HEK293 (cell line): Measurements from ENCODE around the gene TK1.
"Not testable (repeated sequence)": the region's sequence is repeated elsewhere in the genome, so short reads cannot be mapped to it uniquely, and the experiment has no call there.

Experiments used
- CTCF ChIA-PET: fragments of 350-600 bp; formaldehyde crosslinking; extraction: SDS; loops from one replicate; lab custom pipeline; 2021; ENCODE audit warnings: antibody characterized with exemption; lab: Yijun Ruan, JAX
- POLR2A ChIA-PET: fragments of 300-600 bp; formaldehyde crosslinking; extraction: SDS; loops from one replicate; lab custom pipeline; 2020; ENCODE audit warnings: antibody characterized with exemption, inconsistent platforms; lab: Yijun Ruan, JAX
- H3K27ac ChIP-seq: fragments of 200-500 bp; sonication (Bioruptor generic); 2 replicates; pipeline ENCODE4 v1.5.1; 2014; ENCODE audit warnings: low read depth, low read length, control low read depth, inconsistent platforms; ENCODE audit errors: extremely low read depth
- H3K36me3 ChIP-seq, 2 experiments: fragments of 200-500 bp in 1 of 2; sonication (Bioruptor generic) in 1 of 2; 1 replicate in 1 of 2; 2 replicates in 1 of 2; pipeline ENCODE4 v1.5.1; 2014 to 2017; ENCODE audit warnings: inconsistent platforms in 2 of 2, low read length in 2 of 2; ENCODE audit not compliant: control insufficient read depth in 2 of 2, insufficient read depth in 1 of 2
- H3K4me1 ChIP-seq: fragments of 200-500 bp; sonication (Bioruptor generic); 2 replicates; pipeline ENCODE4 v1.5.1; 2014; ENCODE audit warnings: mild to moderate bottlenecking, low read length, inconsistent platforms; ENCODE audit not compliant: control insufficient read depth, insufficient read depth
- H3K4me3 ChIP-seq: 2 replicates; pipeline ENCODE4 v1.5.1; 2011; ENCODE audit warnings: low read depth, mild to moderate bottlenecking, control low read depth, low read length, moderate library complexity
- H3K9me3 ChIP-seq: fragments of 200-500 bp; sonication (Bioruptor generic); 2 replicates; pipeline ENCODE4 v1.5.1; 2014; ENCODE audit warnings: low read depth, low read length, inconsistent platforms; ENCODE audit not compliant: control insufficient read depth, insufficient read depth
- BCL11B ChIP-seq: fragments of 450-650 bp; formaldehyde crosslinking; IDR thresholded peaks from 2 replicates; pipeline ENCODE4 v1.5.1; 2016; ENCODE audit warnings: low read depth, missing biosample characterization, missing genetic modification characterization
- CTCF ChIP-seq: fragments of 450-650 bp; formaldehyde crosslinking; IDR thresholded peaks from 2 replicates; pipeline ENCODE4 v1.5.1; 2016; ENCODE audit warnings: missing biosample characterization, missing genetic modification characterization
- EGR2 ChIP-seq: fragments of 450-650 bp; formaldehyde crosslinking; IDR thresholded peaks from 2 replicates; pipeline ENCODE4 v1.5.1; 2016; ENCODE audit warnings: low read depth, missing biosample characterization, missing genetic modification characterization
- IKZF3 ChIP-seq: fragments of 450-650 bp; IDR thresholded peaks from 2 replicates; pipeline ENCODE4 v1.5.0; 2018; ENCODE audit warnings: missing biosample characterization, mild to moderate bottlenecking, missing genetic modification characterization, moderate library complexity
- PRDM2 ChIP-seq: fragments of 450-650 bp; formaldehyde crosslinking; IDR thresholded peaks from 2 replicates; pipeline ENCODE4 v1.5.1; 2016; ENCODE audit warnings: missing biosample characterization, missing genetic modification characterization, borderline replicate concordance
- PRDM4 ChIP-seq: fragments of 450-650 bp; formaldehyde crosslinking; IDR thresholded peaks from 2 replicates; pipeline ENCODE4 v1.5.1; 2017; ENCODE audit warnings: missing biosample characterization, missing genetic modification characterization
- YY2 ChIP-seq: fragments of 450-650 bp; formaldehyde crosslinking; IDR thresholded peaks from 2 replicates; pipeline ENCODE4 v1.5.1; 2016; ENCODE audit warnings: missing biosample characterization, missing genetic modification characterization
- ZBTB44 ChIP-seq: fragments of 450-650 bp; IDR thresholded peaks from 2 replicates; pipeline ENCODE4 v1.5.1; 2018; ENCODE audit warnings: missing biosample characterization, mild to moderate bottlenecking, missing genetic modification characterization
- ZFP69B ChIP-seq: fragments of 450-650 bp; formaldehyde crosslinking; IDR thresholded peaks from 2 replicates; pipeline ENCODE4 v1.5.1; 2016; ENCODE audit warnings: missing biosample characterization, missing genetic modification characterization
- ZNF114 ChIP-seq: fragments of 450-650 bp; formaldehyde crosslinking; IDR thresholded peaks from 2 replicates; pipeline ENCODE4 v1.5.0; 2017; ENCODE audit warnings: missing biosample characterization, missing genetic modification characterization
- ZNF580 ChIP-seq: fragments of 450-650 bp; formaldehyde crosslinking; IDR thresholded peaks from 2 replicates; pipeline ENCODE4 v1.5.1; 2016; ENCODE audit warnings: missing biosample characterization, missing genetic modification characterization
- ZNF626 ChIP-seq: fragments of 450-650 bp; sonication (Bioruptor Pico); formaldehyde crosslinking; IDR thresholded peaks from 2 replicates; pipeline ENCODE4 v1.5.1; 2018; ENCODE audit warnings: missing biosample characterization, missing genetic modification characterization, inconsistent platforms

Gene TK1

GRCh38 chr17:78139861-78140168, 47.0 kb downstream of the TK1 start:
- not testable (repeated sequence) for H3K4me1 ChIP-seq, H3K4me3 ChIP-seq, H3K27ac ChIP-seq, H3K36me3 ChIP-seq, H3K9me3 ChIP-seq
- CTCF ChIA-PET: interaction anchor here (0.6 to 2.5 kb wide), 11 partner anchors 10 to 115 kb away, joined by 3 to 15 read pairs (median 4); partner anchors contain the start of genes AFMID, TK1 and TMC8
- POLR2A ChIA-PET: interaction anchor here (0.6 to 2.1 kb wide), 13 partner anchors 9 to 1672 kb away, joined by 3 to 27 read pairs (median 5); partner anchors contain the start of genes AFMID, TK1, TMC6 and TMC8
- TF ChIP-seq EGR2 (tag by site-specific recombination) (peak; percentile 20; the same call in 1 of the 2 replicates), BCL11B (peak; percentile 6; the same call in 1 of the 2 replicates)

GRCh38 chr17:78138204-78139060, 48.4 kb downstream of the TK1 start:
- H3K9me3 ChIP-seq: no peaks in the 10 kb centered on the region
- CTCF ChIA-PET: interaction anchor here (0.6 to 2.6 kb wide), 15 partner anchors 8 to 118 kb away, joined by 3 to 9 read pairs (median 5); partner anchors contain the start of genes AFMID, C17orf99 and TK1
- TF ChIP-seq PRDM2 (tag by site-specific recombination) (no peak), ZNF626 (tag by site-specific recombination) (no peak), ZNF114 (tag by site-specific recombination) (no peak), ZFP69B (peak; percentile 28; the same call in 1 of the 2 replicates), IKZF3 (tag by site-specific recombination) (no peak), YY2 (tag by site-specific recombination) (no peak)
- POLR2A ChIA-PET: interaction anchor here (1.8 kb wide), 1 partner anchor 36 kb away, joined by 9 read pairs; no protein-coding TSS in a partner anchor
- H3K4me3 ChIP-seq: no peak overlapping the region
- no peaks in the 10 kb centered on the region for H3K4me1 ChIP-seq
- no peak overlapping the region for H3K27ac ChIP-seq
- no peaks in the 10 kb centered on the region for H3K36me3 ChIP-seq

GRCh38 chr17:78137392-78138203, 49.3 kb downstream of the TK1 start:
- Histone ChIP-seq H3K27ac (no peak overlapping the region), H3K4me1 (no peaks in the 10 kb centered on the region), H3K9me3 (no peaks in the 10 kb centered on the region), H3K4me3 (no peak overlapping the region), H3K36me3 (no peaks in the 10 kb centered on the region)
- TF ChIP-seq PRDM4 (tag by site-specific recombination) (no peak), ZBTB44 (tag by site-specific recombination) (no peak), CTCF (peak; percentile 73), ZNF580 (peak; percentile 95)
- POLR2A ChIA-PET: interaction anchor here (1.8 kb wide), 1 partner anchor 37 kb away, joined by 9 read pairs; no protein-coding TSS in a partner anchor
- CTCF ChIA-PET: interaction anchor here (0.5 to 2.6 kb wide), 15 partner anchors 9 to 113 kb away, joined by 3 to 9 read pairs (median 4); partner anchors contain the start of genes AFMID, C17orf99 and TK1
